Activated CD8-positive, alpha-beta memory T cell treated with anti-CD3 and anti-CD28 coated beads for 1 hour (primary cell): Measurements from ENCODE around the gene LSAMP.

Source experiments
- DNase-seq, 2 donors: peaks; one replicate each; pipeline ENCODE4 v3.0.0-alpha.2; 2020; ENCODE audit warnings: low read depth in 1 of 2; ENCODE audit errors: extremely low read depth in 1 of 2

Gene LSAMP

DNA sequence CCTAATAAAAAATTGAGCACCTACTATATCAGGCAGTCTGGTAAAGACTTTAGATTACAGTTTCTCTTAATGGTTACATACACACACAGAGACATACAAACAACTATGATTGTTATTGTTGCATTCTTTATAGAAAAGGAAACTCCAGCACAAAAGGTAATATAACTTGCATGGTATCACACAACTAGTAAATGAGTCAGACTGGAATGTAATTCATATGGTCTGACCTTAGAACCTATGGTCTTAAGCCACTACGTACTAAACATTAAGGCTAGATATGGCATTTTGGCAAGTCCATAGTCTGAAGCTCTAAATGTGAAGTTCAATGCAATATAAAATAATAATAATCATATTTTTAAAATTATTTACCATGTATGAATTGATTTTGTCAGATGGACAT lies 380.6 kb downstream of the LSAMP start:
- no peak for DNase-seq

DNA sequence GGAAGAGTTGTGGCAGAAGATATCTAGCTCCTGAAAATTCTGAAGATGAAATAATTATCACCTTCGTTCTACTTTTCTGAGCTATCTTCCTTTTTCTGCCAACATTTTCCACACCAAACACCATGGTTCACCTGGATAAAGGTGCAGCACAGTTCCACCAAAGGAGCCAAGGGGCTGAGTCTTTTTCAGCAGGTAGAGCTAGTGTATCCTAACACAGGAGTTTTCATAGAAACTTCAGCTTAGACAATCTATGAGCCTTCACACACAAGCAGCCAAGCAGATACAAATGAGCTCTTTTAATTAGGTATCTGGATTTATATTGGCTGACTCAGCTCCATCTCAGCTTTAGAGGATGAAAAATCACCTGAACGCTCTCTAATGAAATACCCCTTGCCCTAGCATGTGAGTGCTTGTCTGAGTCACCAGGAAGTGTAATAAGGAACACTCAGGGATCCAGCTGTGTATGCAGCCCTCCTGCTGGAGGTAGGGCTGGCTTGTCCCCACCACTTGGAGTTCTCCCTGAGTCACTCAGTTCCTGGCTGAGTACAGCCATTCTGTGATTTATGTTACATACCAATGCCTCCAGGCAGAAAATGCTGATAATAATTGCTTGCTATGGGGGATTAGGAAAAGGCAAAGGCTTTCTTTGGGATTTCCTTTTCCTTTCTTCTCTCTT lies 385.7 kb downstream of the LSAMP start:
- no peak for DNase-seq

DNA sequence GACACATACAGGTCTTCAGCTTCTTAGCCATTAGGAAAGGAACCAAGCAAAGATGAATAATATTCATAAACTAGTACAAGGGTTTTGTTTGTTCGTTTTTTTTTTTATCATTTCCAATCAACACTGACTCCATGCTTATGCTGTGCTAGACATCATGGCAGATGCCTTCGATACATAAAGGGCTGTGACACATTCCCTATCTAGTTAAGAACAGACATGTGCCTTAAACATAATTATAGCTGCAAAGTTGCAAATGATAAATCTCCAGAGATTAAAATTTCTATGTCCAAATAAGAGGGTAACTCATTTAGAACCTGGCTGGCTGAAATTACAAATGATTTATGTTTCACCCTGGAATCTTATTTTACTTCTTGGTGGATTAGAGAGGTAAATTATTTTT lies 386.4 kb downstream of the LSAMP start:
- no peak for DNase-seq

- DNase-seq = no peak
Measured at GRCh38 chr3:116057400-116058006, 387.8 kb downstream of the LSAMP start.

- no peak for DNase-seq
Measured at GRCh38 chr3:116056280-116056679, 389.0 kb downstream of the LSAMP start.

DNA sequence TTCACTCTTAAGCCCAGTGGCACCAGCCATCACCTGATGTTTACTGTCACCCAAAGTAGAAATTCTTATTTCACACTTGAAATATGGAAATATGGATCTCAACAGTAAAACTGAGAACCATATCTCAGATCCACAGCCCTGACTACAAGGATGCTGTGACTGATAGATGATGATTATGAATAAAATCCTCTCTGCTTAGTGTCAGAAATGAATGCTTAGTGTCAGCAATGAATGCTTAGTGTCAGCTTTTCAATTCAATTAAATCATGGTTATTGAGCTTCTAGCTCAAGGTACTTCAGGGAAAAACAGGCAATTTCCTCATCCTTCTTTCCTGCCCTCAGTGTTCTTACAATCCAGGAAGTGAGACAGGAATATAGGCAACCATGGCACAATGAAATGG lies 392.3 kb downstream of the LSAMP start:
- DNase-seq = no peak

DNA sequence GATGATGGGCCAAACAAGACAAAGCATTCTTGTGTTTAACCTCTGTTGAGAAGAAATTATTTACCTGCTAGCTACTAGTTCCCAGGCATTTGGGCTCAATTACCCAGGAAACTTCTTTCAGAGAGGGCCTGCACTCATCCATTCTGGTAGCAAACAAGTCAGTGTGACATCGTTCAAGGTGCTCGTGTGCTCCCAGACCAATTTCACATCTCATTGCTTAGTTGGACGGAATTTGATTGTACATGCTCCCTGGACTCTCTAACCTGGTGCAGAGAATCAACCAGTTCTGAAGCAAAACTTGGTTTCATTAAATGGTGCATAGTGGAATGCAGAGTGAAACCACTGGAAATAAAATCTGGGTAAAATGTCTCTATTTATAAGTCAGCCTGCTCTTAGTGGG lies 392.7 kb downstream of the LSAMP start:
- DNase-seq = no peak

- DNase-seq = no peak
Measured at GRCh38 chr3:116051586-116051985, 393.7 kb downstream of the LSAMP start.

DNA sequence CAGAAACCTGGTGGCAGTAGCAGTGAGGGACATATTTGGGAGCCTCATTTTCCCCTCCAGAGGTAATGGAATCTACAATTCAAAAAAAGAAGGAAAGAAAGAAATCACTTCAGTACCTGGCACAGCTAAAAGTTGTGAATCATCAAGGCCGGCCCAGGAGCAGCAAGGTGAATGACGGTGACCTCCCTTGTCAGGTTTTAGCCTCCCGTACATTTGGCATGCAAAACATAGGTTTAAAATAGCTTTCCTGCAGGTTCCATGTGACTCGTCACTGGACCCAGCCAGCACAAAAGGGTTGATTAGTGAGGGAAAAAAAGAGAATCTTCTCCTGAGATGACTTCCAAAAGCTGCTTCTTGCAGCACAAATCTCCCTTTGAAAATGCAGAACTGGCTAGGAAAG lies 394.2 kb downstream of the LSAMP start:
- DNase-seq = no peak

DNA sequence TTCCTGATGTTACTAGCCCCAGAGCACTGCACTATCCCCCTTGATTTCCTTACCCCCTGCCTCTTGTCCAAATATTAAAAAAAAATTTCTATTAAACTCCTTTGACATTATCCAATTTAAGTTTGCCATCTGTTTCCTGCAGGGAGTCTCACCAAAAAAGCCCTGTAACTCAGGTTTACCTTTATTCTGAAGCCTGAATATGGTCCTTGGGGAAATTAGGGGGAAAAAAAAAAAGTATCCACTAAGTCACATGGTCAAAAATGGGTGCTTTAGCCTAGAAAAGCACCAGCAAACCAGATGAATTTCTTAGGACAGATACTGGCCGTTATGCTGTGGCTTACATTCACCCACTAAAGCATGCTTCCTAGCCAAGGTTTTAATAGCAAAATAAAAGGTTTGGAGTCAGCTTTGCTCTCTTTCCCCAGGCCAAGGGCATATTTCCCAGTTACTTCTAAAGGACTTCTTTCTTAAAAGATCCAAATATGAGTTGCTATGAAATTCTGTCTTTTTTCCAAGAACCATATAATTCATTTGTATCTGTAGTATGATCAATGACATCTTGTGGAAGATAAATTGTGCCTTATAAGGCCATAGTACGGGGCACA lies 394.9 kb downstream of the LSAMP start:
- no peak for DNase-seq

GRCh38 chr3:116048991-116049390 lies 396.3 kb downstream of the LSAMP start:
- no peak for DNase-seq

DNA sequence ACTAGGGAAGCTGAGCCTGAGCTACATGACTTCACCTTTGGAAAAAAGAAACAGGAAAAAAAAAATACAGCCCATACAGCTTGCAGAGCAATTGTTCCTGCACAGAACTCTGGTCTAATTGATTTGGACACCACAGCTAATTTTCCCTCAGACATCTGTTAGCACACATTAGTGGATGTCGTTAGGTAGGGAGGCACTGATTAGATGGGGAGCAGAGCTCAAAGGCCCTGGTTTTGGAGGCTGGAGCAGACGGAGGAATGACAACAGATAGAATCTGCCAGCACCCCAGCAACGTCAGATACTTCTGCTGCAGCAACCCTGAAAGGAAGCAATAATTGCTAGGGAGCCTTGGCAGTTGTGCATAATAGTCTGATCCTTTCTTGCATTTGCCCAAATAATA lies 398.9 kb downstream of the LSAMP start:
- no peak for DNase-seq

- no peak for DNase-seq
Measured at GRCh38 chr3:116045314-116045713, 400.0 kb downstream of the LSAMP start.

- no peak for DNase-seq
Measured at GRCh38 chr3:116040152-116040551, 405.1 kb downstream of the LSAMP start.

DNA sequence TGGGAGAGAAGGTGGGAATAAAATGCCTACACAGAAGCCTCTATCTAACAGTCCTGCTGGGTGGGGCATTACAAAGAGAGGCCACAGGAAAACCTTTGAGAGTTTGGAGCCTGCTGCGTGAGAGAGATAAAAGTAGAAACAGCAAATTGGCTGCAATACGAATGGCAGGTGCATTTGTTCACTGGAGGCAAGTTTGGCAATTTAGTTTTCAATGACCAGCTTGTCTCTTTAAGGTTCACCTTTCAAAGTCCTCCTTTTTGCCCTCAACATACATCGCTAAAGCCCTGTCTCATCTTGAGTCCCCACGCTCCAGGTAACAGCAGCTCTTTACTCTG lies 405.7 kb downstream of the LSAMP start:
- no peak for DNase-seq

- DNase-seq = no peak
Measured at GRCh38 chr3:116038968-116039650, 406.2 kb downstream of the LSAMP start.

GRCh38 chr3:116037954-116038911 lies 407.1 kb downstream of the LSAMP start:
- no peak for DNase-seq

- DNase-seq = no peak
Measured at GRCh38 chr3:116035429-116035828, 409.9 kb downstream of the LSAMP start.

- DNase-seq = no peak
Measured at GRCh38 chr3:116034794-116035193, 410.5 kb downstream of the LSAMP start.

DNA sequence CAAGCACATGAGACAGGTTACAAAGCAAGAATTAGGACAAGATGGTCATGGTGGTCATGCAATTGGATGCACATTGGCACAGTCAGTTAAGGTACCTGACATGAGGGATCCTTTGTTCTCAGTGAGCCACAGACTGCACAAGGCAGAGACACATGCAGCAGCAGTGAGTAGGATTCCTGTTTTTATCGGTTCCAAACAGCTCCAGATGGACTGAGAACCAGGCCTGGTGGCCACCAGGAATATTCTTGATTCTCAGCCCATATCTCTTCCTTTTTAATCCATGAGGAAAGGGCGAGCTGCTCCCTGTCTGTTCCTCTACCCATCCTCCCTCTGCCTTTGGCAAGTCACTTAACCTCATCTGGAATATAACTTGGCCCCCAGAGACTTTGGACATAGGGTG lies 411.2 kb downstream of the LSAMP start:
- no peak for DNase-seq

GRCh38 chr3:116033516-116033915 lies 411.8 kb downstream of the LSAMP start:
- DNase-seq = no peak
